Skeletal muscle satellite cell (primary cell): ENCODE measurements around the gene SAFB2.

Experiments used
- H3K27me3 ChIP-seq: 2 replicates; pipeline ENCODE4 v1.7.0; 2013; ENCODE audit warnings: low read length; ENCODE audit not compliant: control insufficient read depth, insufficient read depth
- H3K36me3 ChIP-seq: 2 replicates; pipeline ENCODE4 v1.7.0; 2013; ENCODE audit warnings: mild to moderate bottlenecking, control low read depth, low read length; ENCODE audit not compliant: insufficient read depth
- H3K4me1 ChIP-seq: 2 replicates; pipeline ENCODE4 v1.7.0; 2013; ENCODE audit warnings: low read length; ENCODE audit not compliant: control insufficient read depth, insufficient read depth
- H3K4me2 ChIP-seq: 2 replicates; pipeline ENCODE4 v1.7.0; 2013; ENCODE audit warnings: mild to moderate bottlenecking, low read length
- H3K4me3 ChIP-seq: 2 replicates; pipeline ENCODE4 v1.7.0; 2013; ENCODE audit warnings: low read length
- H3K9ac ChIP-seq: 2 replicates; pipeline ENCODE4 v1.7.0; 2013; ENCODE audit warnings: mild to moderate bottlenecking, low read depth, low read length, moderate library complexity
- H3K9me3 ChIP-seq: replicated peaks from 2 replicates; pipeline ENCODE4 v1.7.0; 2013; ENCODE audit warnings: mild to moderate bottlenecking, control low read depth, low read length

Gene SAFB2

GRCh38 chr19:5632241-5632612 is 9.7 kb upstream of the SAFB2 start:
- Histone ChIP-seq H3K4me1 (peaks cover 30% of the 10 kb centered on the region), H3K9ac (no peak overlapping the region), H3K36me3 (peaks cover 59% of the 10 kb centered on the region), H3K4me2 (peak overlapping the region; percentile 57), H3K27me3 (no peaks in the 10 kb centered on the region), H3K4me3 (no peak overlapping the region), H3K9me3 (no peaks in the 10 kb centered on the region)

- Histone ChIP-seq H3K9me3 (no peaks in the 10 kb centered on the region), H3K9ac (peak overlapping the region; percentile 2), H3K4me1 (peaks cover 34% of the 10 kb centered on the region), H3K27me3 (no peaks in the 10 kb centered on the region), H3K4me3 (no peak overlapping the region), H3K4me2 (peak overlapping the region; percentile 57), H3K36me3 (peaks cover 63% of the 10 kb centered on the region)
Measured at GRCh38 chr19:5631567-5632240, 9.1 kb upstream of the SAFB2 start.

GRCh38 chr19:5628919-5629481 is 6.4 kb upstream of the SAFB2 start:
- Histone ChIP-seq H3K36me3 (peaks cover 70% of the 10 kb centered on the region), H3K4me2 (peak overlapping the region; percentile 37), H3K4me3 (no peak overlapping the region), H3K9ac (no peak overlapping the region), H3K27me3 (no peaks in the 10 kb centered on the region), H3K9me3 (no peaks in the 10 kb centered on the region), H3K4me1 (peaks cover 46% of the 10 kb centered on the region)

GRCh38 chr19:5628461-5628860 is 5.9 kb upstream of the SAFB2 start:
- Histone ChIP-seq H3K4me1 (peaks cover 46% of the 10 kb centered on the region), H3K27me3 (no peaks in the 10 kb centered on the region), H3K9ac (no peak overlapping the region), H3K4me2 (peak overlapping the region; percentile 37), H3K4me3 (no peak overlapping the region), H3K9me3 (no peaks in the 10 kb centered on the region), H3K36me3 (peaks cover 66% of the 10 kb centered on the region)

- Histone ChIP-seq H3K4me3 (no peak overlapping the region), H3K4me1 (peaks cover 39% of the 10 kb centered on the region), H3K4me2 (no peak overlapping the region), H3K9ac (no peak overlapping the region), H3K27me3 (no peaks in the 10 kb centered on the region), H3K9me3 (no peaks in the 10 kb centered on the region), H3K36me3 (peaks cover 58% of the 10 kb centered on the region)
Measured at GRCh38 chr19:5627395-5627904, 4.9 kb upstream of the SAFB2 start.

GRCh38 chr19:5625641-5626040 is 3.1 kb upstream of the SAFB2 start:
- Histone ChIP-seq H3K36me3 (peaks cover 57% of the 10 kb centered on the region), H3K9ac (peak overlapping the region; percentile 97), H3K27me3 (no peaks in the 10 kb centered on the region), H3K4me1 (peaks cover 32% of the 10 kb centered on the region), H3K4me2 (peak overlapping the region; percentile 91), H3K4me3 (no peak overlapping the region), H3K9me3 (no peaks in the 10 kb centered on the region)

- no peaks in the 10 kb centered on the region for H3K27me3 ChIP-seq
- H3K4me1 ChIP-seq = peaks cover 36% of the 10 kb centered on the region
- peak overlapping the region; percentile 91 for H3K4me2 ChIP-seq
- peaks cover 61% of the 10 kb centered on the region for H3K36me3 ChIP-seq
- no peaks in the 10 kb centered on the region for H3K9me3 ChIP-seq
- peak overlapping the region; percentile 99 for H3K4me3 ChIP-seq
- H3K9ac ChIP-seq = peak overlapping the region; percentile 97
Measured at GRCh38 chr19:5624741-5625278, 2.2 kb upstream of the SAFB2 start.

GRCh38 chr19:5624018-5624663 is 1.6 kb upstream of the SAFB2 start:
- Histone ChIP-seq H3K36me3 (peaks cover 56% of the 10 kb centered on the region), H3K9ac (peak overlapping the region; percentile 97), H3K4me2 (peak overlapping the region; percentile 91), H3K4me1 (peaks cover 37% of the 10 kb centered on the region), H3K27me3 (no peaks in the 10 kb centered on the region), H3K4me3 (peak overlapping the region; percentile 99), H3K9me3 (no peaks in the 10 kb centered on the region)

GRCh38 chr19:5623397-5624017 is 931 bp upstream of the SAFB2 start:
- H3K4me2 ChIP-seq = peak overlapping the region; percentile 91
- peak overlapping the region; percentile 97 for H3K9ac ChIP-seq
- no peaks in the 10 kb centered on the region for H3K27me3 ChIP-seq
- peaks cover 39% of the 10 kb centered on the region for H3K4me1 ChIP-seq
- no peaks in the 10 kb centered on the region for H3K9me3 ChIP-seq
- H3K36me3 ChIP-seq = peaks cover 56% of the 10 kb centered on the region
- H3K4me3 ChIP-seq = peak overlapping the region; percentile 99

GRCh38 chr19:5621945-5622464 is 571 bp downstream of the SAFB2 start:
- Histone ChIP-seq H3K4me1 (peaks cover 32% of the 10 kb centered on the region), H3K9me3 (no peaks in the 10 kb centered on the region), H3K4me3 (peak overlapping the region; percentile 98), H3K36me3 (peaks cover 56% of the 10 kb centered on the region), H3K27me3 (no peaks in the 10 kb centered on the region), H3K4me2 (peak overlapping the region; percentile 98), H3K9ac (peak overlapping the region; percentile 94)
